K562 (cell line): Measurements from ENCODE around the gene OLIG2. TPM values are rescaled to one million over a fixed set of nuclear protein-coding genes. Genes with fewer than 3 reads are reported as not detected.

ENCODE experiments used
- ATAC-seq: fragments of 200-7000 bp; cut with Tn5 transposase; 3 replicates; pipeline ENCODE4 v1.9.1; 2020; ENCODE audit warnings: moderate library complexity
- BruUV-seq: library from RNA; stranded (reverse); fragments of 400-500 nt; replicated peaks from 2 replicates; lab custom pipeline; 2021; lab: Mats Ljungman, UMichigan
- CTCF ChIA-PET: fragments of 300-600 bp; formaldehyde crosslinking; extraction: SDS; loops from one replicate; lab custom pipeline; 2021; ENCODE audit warnings: low intra/inter-chr PET ratio; lab: Yijun Ruan, JAX
- POLR2A ChIA-PET: fragments of 300-600, 350-650 bp; sonication (Branson Sonifier 250); formaldehyde crosslinking; extraction: SDS; loops from one replicate; lab custom pipeline; 2021; ENCODE audit warnings: antibody characterized with exemption, inconsistent platforms; lab: Yijun Ruan, JAX
- DNase-seq, 4 experiments: peaks; one replicate each; pipeline versions ENCODE4 v3.0.0 to v3.0.0-alpha.2; 2011 to 2018; ENCODE audit warnings: low spot score in 3 of 4, mixed read lengths in 3 of 4; ENCODE audit errors: extremely low read depth in 1 of 4
- FAIRE-seq: peaks from 2 replicates; lab custom pipeline; 2011; peaks lifted over from hg19 to GRCh38; lab: Jason Lieb, UNC
- H2AFZ ChIP-seq: 2 replicates; pipeline ENCODE4 v1.6.0; 2011; ENCODE audit warnings: low read depth, low read length, control low read depth, inconsistent platforms
- H3K27ac ChIP-seq: fragments of 200-600 bp; 3 replicates; pipeline ENCODE4 v1.8.0; 2011; ENCODE audit warnings: low read depth, mild to moderate bottlenecking, control low read depth, inconsistent platforms, low read length, moderate library complexity, mixed read lengths; ENCODE audit errors: extremely low read depth
- H3K27me3 ChIP-seq, 2 experiments: fragments of 300-600 bp in 1 of 2; 2 replicates in 1 of 2; 3 replicates in 1 of 2; pipeline versions ENCODE4 v1.6.0 to v1.8.0; 2011; ENCODE audit warnings: inconsistent platforms in 2 of 2, low read length in 2 of 2, mild to moderate bottlenecking in 1 of 2, mixed read lengths in 1 of 2, moderate library complexity in 1 of 2; ENCODE audit not compliant: control insufficient read depth in 2 of 2, insufficient read depth in 2 of 2
- H3K36me3 ChIP-seq: fragments of 300-600 bp; 3 replicates; pipeline ENCODE4 v1.8.0; 2011; ENCODE audit warnings: mild to moderate bottlenecking, low read length, inconsistent platforms; ENCODE audit not compliant: control insufficient read depth, insufficient read depth
- H3K4me1 ChIP-seq, 2 experiments: fragments of 200-600 bp in 1 of 2; replicated peaks in 1 of 2; 2 replicates in 1 of 2; 3 replicates in 1 of 2; pipeline versions ENCODE4 v1.5.1 to v1.8.0; 2011; ENCODE audit warnings: inconsistent platforms in 2 of 2, low read length in 2 of 2, mild to moderate bottlenecking in 1 of 2, mixed read lengths in 1 of 2, moderate library complexity in 1 of 2; ENCODE audit not compliant: control insufficient read depth in 2 of 2, insufficient read depth in 2 of 2
- H3K4me2 ChIP-seq: 2 replicates; pipeline ENCODE4 v1.6.1; 2011; ENCODE audit warnings: low read length, control low read depth, inconsistent platforms, mixed read lengths; ENCODE audit not compliant: insufficient read depth
- H3K4me3 ChIP-seq: fragments of 200-600 bp; sonication (generic), shearing (Covaris generic); 2 replicates; pipeline ENCODE4 v1.5.1; 2016; ENCODE audit warnings: control low read depth, inconsistent platforms
- H3K79me2 ChIP-seq: fragments of 200-600 bp; 3 replicates; pipeline ENCODE4 v1.8.0; 2011; ENCODE audit warnings: low read length, inconsistent platforms; ENCODE audit not compliant: control insufficient read depth, insufficient read depth
- H3K9ac ChIP-seq, 2 experiments: 2 replicates each; pipeline versions ENCODE4 v1.6.0 to v1.6.1; 2011; ENCODE audit warnings: low read depth in 2 of 2, low read length in 2 of 2, control low read depth in 1 of 2, inconsistent platforms in 1 of 2, mild to moderate bottlenecking in 1 of 2, mixed read lengths in 1 of 2; ENCODE audit not compliant: insufficient read depth in 1 of 2
- H3K9me1 ChIP-seq: one replicate; pipeline ENCODE4 v1.6.0; 2011; ENCODE audit warnings: inconsistent platforms, mild to moderate bottlenecking, low read length, moderate library complexity; ENCODE audit not compliant: control insufficient read depth, insufficient read depth
- H3K9me3 ChIP-seq: replicated peaks from 2 replicates; pipeline ENCODE4 v1.5.1; 2011; ENCODE audit warnings: low read depth, low read length, inconsistent platforms; ENCODE audit not compliant: control insufficient read depth, insufficient read depth
- H4K20me1 ChIP-seq: replicated peaks from 2 replicates; pipeline ENCODE4 v1.6.1; 2011; ENCODE audit warnings: low read length, inconsistent platforms, mixed read lengths; ENCODE audit not compliant: control insufficient read depth, insufficient read depth
- BACH1 ChIP-seq: fragments of 200-800 bp; sonication (Bioruptor generic); IDR thresholded peaks from 2 replicates; pipeline ENCODE4 v1.6.1; 2016; ENCODE audit warnings: missing genetic modification characterization, missing compliant biosample characterization
- CBFB ChIP-seq: sonication (generic); formaldehyde crosslinking; IDR thresholded peaks from 2 replicates; pipeline ENCODE4 v1.4.0; 2020; ENCODE audit warnings: mild to moderate bottlenecking, missing genetic modification reagents
- CEBPG ChIP-seq, 3 experiments: fragments of 200-800 bp in 1 of 3; sonication (Bioruptor generic) in 1 of 3; sonication (generic) in 1 of 3; formaldehyde crosslinking in 1 of 3; IDR thresholded peaks in 2 of 3; conservative IDR thresholded peaks in 1 of 3; 2 replicates each; pipeline versions ENCODE4 v1.6.1 to v1.8.0; 2016 to 2022; ENCODE audit warnings: missing compliant biosample characterization in 2 of 3, missing genetic modification characterization in 2 of 3, mild to moderate bottlenecking in 1 of 3, missing genetic modification reagents in 1 of 3
- ETV1 ChIP-seq: fragments of 450-650 bp; conservative IDR thresholded peaks from 2 replicates; pipeline ENCODE4 v1.6.1; 2016; ENCODE audit warnings: missing genetic modification characterization, control low read depth, low read depth, missing compliant biosample characterization
- HNRNPL ChIP-seq: fragments of 200-400 bp; formaldehyde crosslinking; IDR thresholded peaks from 2 replicates; pipeline ENCODE4 v1.6.1; 2017; ENCODE audit warnings: low read depth, mild to moderate bottlenecking, low read length
- ILK ChIP-seq: fragments of 450-650 bp; IDR thresholded peaks from 2 replicates; pipeline ENCODE4 v1.6.1; 2016; ENCODE audit warnings: missing genetic modification characterization, low read depth, mild to moderate bottlenecking, missing compliant biosample characterization, moderate library complexity, borderline replicate concordance
- KDM2B ChIP-seq: fragments of 250-450 bp; sonication (Bioruptor Pico); IDR thresholded peaks from 2 replicates; pipeline ENCODE4 v1.8.0; 2021; ENCODE audit warnings: mild to moderate bottlenecking, moderate library complexity
- MAFG ChIP-seq: fragments of 450-650 bp; conservative IDR thresholded peaks from 2 replicates; pipeline ENCODE4 v1.6.1; 2016; ENCODE audit warnings: missing genetic modification characterization, missing compliant biosample characterization
- MECOM ChIP-seq: fragments of 250-450 bp; sonication (Bioruptor Pico); IDR thresholded peaks from 2 replicates; pipeline ENCODE4 v1.8.0; 2022; ENCODE audit warnings: inconsistent platforms
- RBM22 ChIP-seq: fragments of 200-400 bp; formaldehyde crosslinking; IDR thresholded peaks from 2 replicates; pipeline ENCODE4 v1.6.1; 2018; ENCODE audit warnings: low read length, low read depth; ENCODE audit not compliant: poor library complexity, severe bottlenecking
- SMARCB1 ChIP-seq: IDR thresholded peaks from 2 replicates; pipeline ENCODE4 v1.6.1; 2011; ENCODE audit warnings: improper control_type of control experiment, low read depth; ENCODE audit not compliant: insufficient read length
- ZHX1 ChIP-seq: fragments of 150-350 bp; conservative IDR thresholded peaks from 2 replicates; pipeline ENCODE4 v1.6.1; 2014; ENCODE audit warnings: low read length
- ZKSCAN8 ChIP-seq: fragments of 200-800 bp; sonication (Bioruptor generic); IDR thresholded peaks from 2 replicates; pipeline ENCODE4 v1.6.1; 2016; ENCODE audit warnings: missing genetic modification characterization, missing compliant biosample characterization
- ZNF436 ChIP-seq: fragments of 250-450, 450-650 bp; sonication (Bioruptor Pico); formaldehyde crosslinking; IDR thresholded peaks from 2 replicates; pipeline ENCODE4 v1.7.0; 2020; ENCODE audit warnings: mild to moderate bottlenecking
- ZNF699 ChIP-seq: fragments of 250-450 bp; sonication (Bioruptor Pico); IDR thresholded peaks from 2 replicates; pipeline ENCODE4 v1.8.0; 2021; ENCODE audit warnings: mild to moderate bottlenecking, moderate library complexity; ENCODE audit not compliant: insufficient replicate concordance
- whole genome bisulfite sequencing: fragments of 100-300 bp; shearing (Covaris generic); methylation state at CpG from one replicate; pipeline ENCODE4 v1.1.6; 2016; ENCODE audit warnings: low coverage, mixed read lengths; ENCODE audit not compliant: insufficient coverage; ENCODE audit errors: missing lambda C conversion rate; 5-methylcytosine and 5-hydroxymethylcytosine counted together
- in situ Hi-C: fragments of 300-500 bp; cut with MboI; formaldehyde crosslinking; loops from 4 replicates; pipeline ENCODE4 v1.15.0; 2018; ENCODE audit warnings: inconsistent platforms, mixed read lengths
- intact Hi-C: fragments of 100-400 bp; cut with micrococcal nuclease; formaldehyde crosslinking; loops from 2 replicates; pipeline ENCODE4 v1.14.2; 2022
- polyA plus RNA-seq, 8 experiments: library from polyadenylated mRNA; depleted of rRNA in 4 of 8; stranded (reverse) in 5 of 8; unstranded in 3 of 8; fragments of >200 nt; fragmentation: Nextera tagmentation in 2 of 8; fragmentation: Illumina TruSeq in 1 of 8; extraction: Ambion mirVana in 2 of 8; extraction: Trizol in 1 of 8; gene quantifications; 2 replicates each; pipeline versions ENCODE4 v1.2.1 to v1.2.3, GENCODE V29; 2011 to 2014; ENCODE audit warnings: inconsistent platforms in 1 of 8, missing spikeins in 1 of 8
- total RNA-seq, 7 experiments: library from RNA; depleted of rRNA in 6 of 7; stranded (reverse); fragments of >200 nt in 6 of 7; fragmentation: Illumina TruSeq in 2 of 7; extraction: Trizol in 2 of 7; gene quantifications; 2 replicates each; pipeline versions ENCODE4 v1.2.1 to v1.2.3, GENCODE V29; 2011 to 2021; ENCODE audit warnings: low replicate concordance in 1 of 7

OLIG2 gene
- total and polyA plus RNA-seq, 9 of the 15 experiments (the other 6 are each of a cell fraction or from before 2014, with no cell fraction given), result not detected

GRCh38 chr21:33007747-33008146 lies 18.0 kb upstream of the OLIG2 start (continued):
- TF ChIP-seq HNRNPL (no peak), ZHX1 (no peak), CBFB (CRISPR knock-in tag) (no peak), ZKSCAN8 (no peak), MAFG (no peak)
- TF ChIP-seq, all 486 proteins: peak for 0

GRCh38 chr21:33008333-33009051 lies 17.2 kb upstream of the OLIG2 start:
- FAIRE-seq, result no peak
- intact Hi-C loops, result no loop called here

More at GRCh38 chr21:33008333-33009051, 17.2 kb upstream of the OLIG2 start:
- WGBS, result 5% methylated on average over 3 of the region's 3 CpGs
- H3K36me3 ChIP-seq, result no peaks in the 10 kb centered on the region
- H2AFZ ChIP-seq, result no peak overlapping the region
- TF ChIP-seq SMARCB1 (no peak), BACH1 (tag) (no peak), MECOM (CRISPR knock-in tag) (no peak), RBM22 (no peak), KDM2B (CRISPR knock-in tag) (no peak), ETV1 (no peak), ZNF699 (CRISPR knock-in tag) (no peak), ILK (tag) (no peak), ZNF436 (CRISPR knock-in tag) (no peak), CEBPG (CRISPR knock-in tag; IDR thresholded peaks at IDR 0.05) (no peak), CEBPG (tag; conservative IDR thresholded peaks at IDR 0.05 in 1 of 2, IDR thresholded peaks at IDR 0.05 in 1 of 2) (no peak)
- H3K9ac ChIP-seq, result no peak overlapping the region
- CTCF ChIA-PET, result no interaction called here
- no peaks in the 10 kb centered on the region for H3K9me1 ChIP-seq
- POLR2A ChIA-PET, result no interaction called here
- H3K79me2 ChIP-seq, result no peaks in the 10 kb centered on the region
- no peak overlapping the region for H3K27ac ChIP-seq
- no peaks in the 10 kb centered on the region for H4K20me1 ChIP-seq
- ATAC-seq (no peak), DNase-seq (no peak)
- no TSS peak for BruUV-seq
- H3K4me3 ChIP-seq, result no peak overlapping the region
- in situ Hi-C loops, result no loop called here
- no peaks in the 10 kb centered on the region for H3K9me3 ChIP-seq
- no peaks in the 10 kb centered on the region for H3K4me1 ChIP-seq
- H3K4me2 ChIP-seq, result no peak overlapping the region
- peaks cover 0 to 15% of the 10 kb centered on the region in 2 experiments; a peak in 3 of 5 replicates for H3K27me3 ChIP-seq
